VCaP (cell line): Measurements from ENCODE around the gene DUSP11.

Experiments
- H3K27ac ChIP-seq: fragments of 450-650 bp; 2 replicates; pipeline ENCODE4 v1.5.1; 2017
- CTCF ChIP-seq: fragments of 450-650 bp; conservative IDR thresholded peaks from 2 replicates; pipeline ENCODE4 v1.5.1; 2017; ENCODE audit warnings: mild to moderate bottlenecking, moderate library complexity

Gene DUSP11

DNA sequence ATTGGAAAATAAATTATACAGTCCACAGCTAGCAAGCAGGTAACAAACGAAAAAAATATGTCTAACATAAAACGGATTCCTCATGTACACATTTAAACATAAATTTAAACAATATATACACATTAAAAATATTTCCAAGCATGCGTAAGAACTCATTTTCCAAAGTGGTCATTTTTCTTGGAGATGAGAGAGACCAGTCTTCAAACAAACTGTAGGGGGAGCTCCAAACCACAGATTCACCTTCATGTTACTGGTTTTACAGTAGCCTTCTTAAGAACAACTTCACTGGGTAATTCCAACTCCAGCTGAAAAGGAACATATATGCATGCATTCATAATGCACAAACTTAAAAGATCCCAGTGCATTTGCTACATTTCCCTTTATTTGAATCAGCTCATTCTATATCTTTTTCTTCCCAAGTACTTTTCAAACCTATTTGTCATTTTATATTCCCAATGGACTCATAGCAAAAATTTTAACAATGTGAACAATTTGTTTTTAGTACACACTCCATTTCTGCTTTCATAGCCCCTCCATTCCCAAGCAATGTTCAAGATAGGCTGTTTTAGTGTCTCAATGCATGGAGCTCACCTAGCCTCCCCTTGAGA is 44.1 kb upstream of the DUSP11 start:
- no peak overlapping the region for H3K27ac ChIP-seq
- peak; percentile 87 for TF ChIP-seq CTCF

DNA sequence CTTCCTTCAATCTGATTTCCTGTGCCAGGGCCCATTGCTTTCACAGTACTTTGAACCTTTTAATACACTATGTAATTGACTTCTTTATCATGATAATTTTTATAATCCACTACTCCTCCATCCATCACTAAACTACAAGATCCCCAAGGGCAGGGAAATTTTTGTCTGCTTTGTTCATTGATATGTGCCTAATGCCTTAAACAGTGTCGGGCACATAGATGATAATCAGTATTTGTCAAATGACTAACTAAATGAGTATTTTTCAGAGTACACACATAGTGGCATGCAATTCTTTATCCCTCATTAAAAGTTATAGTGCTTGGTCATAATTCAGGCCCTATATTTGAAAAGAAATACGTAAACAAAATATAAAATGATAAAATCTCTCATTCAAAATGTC is 43.5 kb upstream of the DUSP11 start:
- no peak overlapping the region for H3K27ac ChIP-seq
- no peak for TF ChIP-seq CTCF

GRCh38 chr2:73822991-73823390 is 43.1 kb upstream of the DUSP11 start:
- H3K27ac ChIP-seq, result no peak overlapping the region
- no peak for TF ChIP-seq CTCF

GRCh38 chr2:73822276-73822675 is 42.4 kb upstream of the DUSP11 start:
- no peak overlapping the region for H3K27ac ChIP-seq

GRCh38 chr2:73821669-73822068 is 41.8 kb upstream of the DUSP11 start:
- no peak for TF ChIP-seq CTCF
- no peak overlapping the region for H3K27ac ChIP-seq

More at GRCh38 chr2:73822276-73822675, 42.4 kb upstream of the DUSP11 start:
- TF ChIP-seq CTCF, result no peak

GRCh38 chr2:73821227-73821626 is 41.3 kb upstream of the DUSP11 start:
- H3K27ac ChIP-seq, result no peak overlapping the region
- TF ChIP-seq CTCF, result no peak

DNA sequence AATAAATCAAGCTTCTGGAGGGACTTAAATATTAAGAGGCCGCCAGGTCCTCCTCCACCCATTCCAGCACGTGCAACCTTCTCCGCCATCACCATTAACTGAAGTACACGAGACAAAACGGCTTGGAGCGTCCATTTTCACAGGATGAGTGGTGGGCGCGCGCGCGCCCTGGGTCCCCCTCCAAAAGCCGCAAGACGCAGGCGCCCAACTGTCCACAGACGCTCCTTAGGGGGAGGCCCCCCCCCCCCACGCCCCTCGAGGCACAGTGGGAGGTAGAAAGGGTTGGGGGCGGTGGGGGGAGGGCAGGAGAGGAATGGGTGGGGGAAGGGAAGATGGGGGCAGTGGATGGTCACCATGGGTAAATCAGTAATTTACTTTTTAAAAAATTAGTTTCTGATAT is 38.4 kb upstream of the DUSP11 start:
- H3K27ac ChIP-seq, result no peak overlapping the region
- no peak for TF ChIP-seq CTCF
